GM23248 (cell line): ENCODE results near the gene HMGXB4. TPM values are rescaled to one million over a fixed set of nuclear protein-coding genes. Genes with fewer than 3 reads are reported as not detected.

Experiments
- DNase-seq: peaks from one replicate; pipeline ENCODE4 v3.0.0-alpha.2; 2015
- H2AFZ ChIP-seq: fragments of 200-600 bp; sonication (generic); 2 replicates; pipeline ENCODE4 v1.6.1; 2016; ENCODE audit warnings: antibody characterized with exemption
- H3F3A ChIP-seq: fragments of 200-600 bp; sonication (generic); 2 replicates; pipeline ENCODE4 v1.6.1; 2016; ENCODE audit warnings: mild to moderate bottlenecking, antibody characterized with exemption, mixed run types; ENCODE audit not compliant: insufficient read depth
- H3K27ac ChIP-seq: fragments of 200-600 bp; sonication (generic); 2 replicates; pipeline ENCODE4 v1.5.1; 2016; ENCODE audit warnings: mild to moderate bottlenecking
- H3K27me3 ChIP-seq: fragments of 200-600 bp; sonication (generic); replicated peaks from 2 replicates; pipeline ENCODE4 v1.6.1; 2016; ENCODE audit warnings: mild to moderate bottlenecking; ENCODE audit not compliant: insufficient read depth
- H3K36me3 ChIP-seq: fragments of 200-600 bp; sonication (generic); 2 replicates; pipeline ENCODE4 v1.6.1; 2016; ENCODE audit warnings: low read depth, mild to moderate bottlenecking
- H3K4me1 ChIP-seq: fragments of 200-600 bp; sonication (generic); 2 replicates; pipeline ENCODE4 v1.6.1; 2016; ENCODE audit warnings: mild to moderate bottlenecking; ENCODE audit not compliant: insufficient read depth
- H3K4me2 ChIP-seq: fragments of 200-600 bp; sonication (generic); one replicate; pipeline ENCODE4 v1.6.1; 2016; ENCODE audit warnings: mild to moderate bottlenecking; ENCODE audit not compliant: unreplicated experiment
- H3K4me3 ChIP-seq: fragments of 200-600 bp; sonication (generic); 2 replicates; pipeline ENCODE4 v1.5.1; 2016; ENCODE audit warnings: mild to moderate bottlenecking
- H3K79me2 ChIP-seq: fragments of 200-600 bp; sonication (generic); 2 replicates; pipeline ENCODE4 v1.6.1; 2016; ENCODE audit warnings: mild to moderate bottlenecking; ENCODE audit not compliant: insufficient read depth
- H3K9ac ChIP-seq: fragments of 200-600 bp; sonication (generic); 2 replicates; pipeline ENCODE4 v1.6.1; 2016; ENCODE audit warnings: mild to moderate bottlenecking
- H3K9me2 ChIP-seq: fragments of 200-600 bp; sonication (generic); 2 replicates; pipeline ENCODE4 v1.6.1; 2016; ENCODE audit warnings: mixed run types, mild to moderate bottlenecking, moderate library complexity; ENCODE audit not compliant: insufficient read depth
- H3K9me3 ChIP-seq: fragments of 200-600 bp; sonication (generic); one replicate; pipeline ENCODE4 v1.6.1; 2017; ENCODE audit warnings: low read depth
- H4K20me1 ChIP-seq: fragments of 200-600 bp; sonication (generic); 2 replicates; pipeline ENCODE4 v1.6.0; 2016; ENCODE audit not compliant: insufficient read depth
- EZH2 ChIP-seq: fragments of 200-600 bp; sonication (generic); IDR thresholded peaks from 2 replicates; pipeline ENCODE4 v1.6.1; 2018; ENCODE audit warnings: antibody characterized with exemption, mild to moderate bottlenecking; ENCODE audit not compliant: insufficient read depth, poor library complexity, severe bottlenecking
- EZH2phosphoT487 ChIP-seq: fragments of 200-600 bp; sonication (generic); IDR thresholded peaks from 2 replicates; pipeline ENCODE4 v1.6.1; 2018; ENCODE audit warnings: antibody characterized with exemption, moderate library complexity, mild to moderate bottlenecking, low read depth; ENCODE audit not compliant: insufficient read depth
- WGBS, 2 experiments: methylation state at CpG; one replicate each; pipeline ENCODE4 v1.1.6; 2015 to 2017; ENCODE audit warnings: low lambda C conversion rate in 2 of 2, low coverage in 1 of 2; ENCODE audit errors: missing lambda C conversion rate in 2 of 2; 5-methylcytosine and 5-hydroxymethylcytosine counted together
- in situ Hi-C: fragments of 300-500 bp; cut with MboI; formaldehyde crosslinking; loops from 2 replicates; pipeline ENCODE4 v1.15.0; 2020
- polyA plus RNA-seq: library from polyadenylated mRNA; unstranded; fragments of >200 nt; fragmentation: Nextera tagmentation; extraction: Ambion mirVana; gene quantifications from 2 replicates; pipeline ENCODE4 v1.2.1, GENCODE V29; 2016
- total RNA-seq: library from RNA; depleted of rRNA; stranded (reverse); fragments of >200 nt; shearing (Covaris generic); gene quantifications from 2 replicates; pipeline ENCODE4 v1.2.3, GENCODE V29; 2014

HMGXB4 gene
- total and polyA plus RNA-seq, 2 experiments from 2014 or later: 12.4 to 17.8 TPM

DNA sequence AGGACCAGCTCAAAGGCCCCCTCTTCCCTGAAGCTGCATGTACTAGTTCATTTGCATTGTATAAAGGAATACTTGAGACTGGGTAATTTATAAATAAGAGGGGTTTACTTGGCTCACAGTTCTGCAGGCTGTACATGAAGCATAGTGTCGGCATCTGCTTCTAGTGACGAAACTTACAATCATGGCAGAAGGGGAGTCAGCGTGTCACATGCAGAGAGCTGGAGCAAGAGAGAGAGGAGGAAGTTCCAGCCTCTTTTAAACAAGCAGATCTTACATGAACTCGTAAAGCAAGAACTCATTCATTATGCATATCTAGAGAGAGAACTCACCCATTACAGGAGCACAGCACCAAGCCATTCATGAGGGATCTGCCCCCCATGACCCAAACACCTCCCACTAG, 7.1 kb upstream of the HMGXB4 start:
- Histone ChIP-seq H4K20me1 (no peaks in the 10 kb centered on the region), H3K4me3 (no peak overlapping the region), H3K27me3 (no peaks in the 10 kb centered on the region; the same call in 1 of the 2 replicates), H2AFZ (no peak overlapping the region), H3K4me2 (no peak overlapping the region), H3K9ac (no peak overlapping the region), H3K27ac (no peak overlapping the region), H3F3A (no peaks in the 10 kb centered on the region), H3K4me1 (no peaks in the 10 kb centered on the region), H3K36me3 (no peaks in the 10 kb centered on the region), H3K9me3 (no peaks in the 10 kb centered on the region), H3K9me2 (no peaks in the 10 kb centered on the region), H3K79me2 (no peaks in the 10 kb centered on the region)
- WGBS, 2 experiments: 48 to 49% methylated on average over 4 of the region's 4 CpGs
- no peak for DNase-seq
- in situ Hi-C loops: no loop called here
- no peak for TF ChIP-seq EZH2phosphoT487
- no peak for TF ChIP-seq EZH2

DNA sequence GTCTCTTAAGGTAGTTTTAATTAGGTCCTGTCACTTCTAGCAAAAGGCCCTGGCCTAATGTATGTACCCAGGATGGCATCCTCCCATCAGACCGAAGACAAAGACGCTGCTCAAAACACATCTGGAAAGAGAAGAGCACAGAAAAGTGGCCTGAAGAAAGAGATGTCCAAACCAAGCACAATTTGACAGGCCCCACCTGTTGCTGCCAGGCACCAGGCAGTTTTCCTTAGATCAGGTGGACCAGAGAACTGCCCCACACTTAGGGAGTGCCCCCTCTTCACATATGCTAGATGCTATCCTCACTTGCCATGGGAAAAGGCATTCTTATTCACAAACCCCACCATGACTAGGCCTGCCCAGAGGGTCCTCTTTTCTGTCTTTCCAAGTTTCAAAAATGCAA, 3.3 kb upstream of the HMGXB4 start:
- in situ Hi-C loops: no loop called here
- Histone ChIP-seq H3K9me3 (no peaks in the 10 kb centered on the region), H3F3A (no peaks in the 10 kb centered on the region), H3K9me2 (no peaks in the 10 kb centered on the region), H3K27ac (no peak overlapping the region), H4K20me1 (no peaks in the 10 kb centered on the region), H3K4me1 (peaks cover 5% of the 10 kb centered on the region; the same call in 1 of the 2 replicates), H3K4me3 (no peak overlapping the region), H3K9ac (no peak overlapping the region), H3K36me3 (no peaks in the 10 kb centered on the region), H3K27me3 (no peaks in the 10 kb centered on the region), H2AFZ (no peak overlapping the region), H3K4me2 (no peak overlapping the region), H3K79me2 (peaks cover 25% of the 10 kb centered on the region)
- TF ChIP-seq EZH2phosphoT487: no peak
- no peak for TF ChIP-seq EZH2
- WGBS, 2 experiments: 48 to 80% methylated on average over 2 of the region's 2 CpGs
- no peak for DNase-seq

DNA sequence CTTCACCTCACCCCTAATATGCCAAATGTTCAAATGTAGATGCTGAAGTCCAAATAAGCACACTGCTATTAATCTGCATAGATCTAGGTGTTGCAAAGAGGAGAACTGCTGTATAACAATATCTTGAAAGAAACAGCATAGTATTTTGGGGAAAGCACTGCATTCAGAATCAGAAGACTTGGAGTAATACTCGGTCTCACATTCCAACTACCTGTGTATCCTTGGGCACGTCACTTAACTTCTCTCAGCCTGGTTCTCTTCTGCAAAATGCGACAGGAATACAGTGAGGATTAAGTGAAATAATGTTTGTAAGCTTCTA, 332 bp upstream of the HMGXB4 start:
- DNase-seq: no peak
- H3K36me3 ChIP-seq: no peaks in the 10 kb centered on the region
- H3K4me3 ChIP-seq: peak overlapping the region; percentile 89
- H3K9me3 ChIP-seq: no peaks in the 10 kb centered on the region
- no peaks in the 10 kb centered on the region for H3K9me2 ChIP-seq
- peak overlapping the region; percentile 96 for H3K4me2 ChIP-seq
- WGBS, 2 experiments: 0 to 2% methylated on average over 3 of the region's 3 CpGs
- peak overlapping the region; percentile 97 for H3K9ac ChIP-seq
- no peaks in the 10 kb centered on the region for H4K20me1 ChIP-seq
- H3K4me1 ChIP-seq: peaks cover 5% of the 10 kb centered on the region; the same call in 1 of the 2 replicates
- H2AFZ ChIP-seq: peak overlapping the region; percentile 100
- no peak overlapping the region for H3K27ac ChIP-seq
- peaks cover 55% of the 10 kb centered on the region for H3K79me2 ChIP-seq
- no peak for TF ChIP-seq EZH2phosphoT487
- no peak for TF ChIP-seq EZH2
- H3F3A ChIP-seq: no peaks in the 10 kb centered on the region
- no peaks in the 10 kb centered on the region for H3K27me3 ChIP-seq
- in situ Hi-C loops: no loop called here

DNA sequence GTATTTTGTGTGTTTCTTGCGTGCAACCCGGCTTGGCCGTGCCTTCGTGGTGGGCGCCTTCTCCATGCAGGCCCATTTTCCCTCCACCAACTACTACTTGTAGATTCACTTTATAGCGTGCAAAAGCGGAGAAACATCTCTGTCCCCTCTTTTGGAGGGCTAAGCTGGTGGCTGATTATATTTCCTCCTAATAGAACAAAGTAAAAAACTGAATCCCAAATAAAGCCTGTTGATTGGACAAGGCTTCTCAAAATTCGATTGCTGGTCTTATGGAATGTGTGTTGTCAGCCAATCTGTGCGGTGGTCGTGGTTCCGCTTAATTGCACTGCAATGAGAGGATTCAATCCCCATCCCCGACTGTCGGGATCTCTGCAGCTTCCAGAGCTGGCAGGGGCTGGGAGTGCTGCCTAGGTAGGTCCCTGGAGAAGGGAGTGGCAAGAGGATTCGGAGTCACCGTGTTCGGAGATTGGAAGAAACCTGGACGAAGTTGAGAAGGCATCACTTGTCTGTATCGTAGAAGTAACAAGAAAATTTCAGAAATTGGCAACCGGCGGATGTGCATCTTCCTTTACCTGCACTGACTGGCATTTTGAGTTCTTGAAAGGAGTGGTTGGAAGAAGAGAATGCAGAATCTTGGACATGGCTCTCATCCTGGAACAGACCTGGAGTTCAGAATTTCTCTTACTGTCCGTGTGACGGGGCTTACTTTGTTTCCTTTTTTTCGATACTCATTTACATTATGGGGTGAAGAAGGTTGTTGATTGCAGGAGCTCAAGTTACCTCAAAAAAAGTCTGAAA, 1.1 kb downstream of the HMGXB4 start:
- Histone ChIP-seq H3K4me3 (peak overlapping the region; percentile 89), H3K4me1 (peaks cover 5% of the 10 kb centered on the region; the same call in 1 of the 2 replicates), H4K20me1 (0 out of 2 replicates have a peak, but pooled peaks cover 3% of the 10 kb centered on the region), H3K9ac (peak overlapping the region; percentile 97), H3K27ac (peak overlapping the region; percentile 58), H3K79me2 (peaks cover 68% of the 10 kb centered on the region), H3K9me2 (no peaks in the 10 kb centered on the region), H3F3A (no peaks in the 10 kb centered on the region), H3K4me2 (peak overlapping the region; percentile 96), H3K9me3 (no peaks in the 10 kb centered on the region), H2AFZ (peak overlapping the region; percentile 100), H3K27me3 (no peaks in the 10 kb centered on the region), H3K36me3 (peaks cover 9% of the 10 kb centered on the region)
- peak; percentile 48 for DNase-seq
- no peak for TF ChIP-seq EZH2
- no peak for TF ChIP-seq EZH2phosphoT487
- 29 to 31% methylated on average over 23 of the region's 23 CpGs for WGBS, 2 experiments
- in situ Hi-C loops: no loop called here
